WI38 (cell line): ENCODE measurements around the gene SMYD4.

Source experiments
- H3K4me3 ChIP-seq: 2 replicates; pipeline ENCODE4 v1.5.1; 2011; ENCODE audit warnings: low read depth, mild to moderate bottlenecking, control low read depth, low read length
- TF ChIP-seq, protein P1 (sequence below): IDR thresholded peaks from 2 replicates; pipeline ENCODE4 v1.5.1; 2012; ENCODE audit warnings: low read depth, mild to moderate bottlenecking, control low read depth, low read length

Gene SMYD4

DNA sequence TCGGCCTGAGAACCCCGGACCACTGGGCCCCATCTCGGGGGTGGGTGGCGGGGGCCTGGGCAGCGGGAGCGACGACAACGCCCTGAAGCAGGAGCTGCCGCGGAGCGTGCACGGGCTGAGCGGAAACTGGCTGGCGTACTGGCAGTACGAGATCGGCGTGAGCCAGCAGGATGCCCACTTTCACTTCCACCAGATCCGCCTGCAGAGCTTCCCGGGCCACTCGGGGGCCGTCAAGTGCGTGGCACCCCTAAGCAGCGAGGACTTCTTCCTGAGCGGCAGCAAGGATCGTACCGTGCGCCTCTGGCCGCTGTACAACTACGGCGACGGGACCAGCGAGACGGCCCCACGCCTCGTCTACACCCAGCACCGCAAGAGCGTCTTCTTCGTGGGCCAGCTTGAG, 95.9 kb downstream of the SMYD4 start:
- TF ChIP-seq, protein P1, sequence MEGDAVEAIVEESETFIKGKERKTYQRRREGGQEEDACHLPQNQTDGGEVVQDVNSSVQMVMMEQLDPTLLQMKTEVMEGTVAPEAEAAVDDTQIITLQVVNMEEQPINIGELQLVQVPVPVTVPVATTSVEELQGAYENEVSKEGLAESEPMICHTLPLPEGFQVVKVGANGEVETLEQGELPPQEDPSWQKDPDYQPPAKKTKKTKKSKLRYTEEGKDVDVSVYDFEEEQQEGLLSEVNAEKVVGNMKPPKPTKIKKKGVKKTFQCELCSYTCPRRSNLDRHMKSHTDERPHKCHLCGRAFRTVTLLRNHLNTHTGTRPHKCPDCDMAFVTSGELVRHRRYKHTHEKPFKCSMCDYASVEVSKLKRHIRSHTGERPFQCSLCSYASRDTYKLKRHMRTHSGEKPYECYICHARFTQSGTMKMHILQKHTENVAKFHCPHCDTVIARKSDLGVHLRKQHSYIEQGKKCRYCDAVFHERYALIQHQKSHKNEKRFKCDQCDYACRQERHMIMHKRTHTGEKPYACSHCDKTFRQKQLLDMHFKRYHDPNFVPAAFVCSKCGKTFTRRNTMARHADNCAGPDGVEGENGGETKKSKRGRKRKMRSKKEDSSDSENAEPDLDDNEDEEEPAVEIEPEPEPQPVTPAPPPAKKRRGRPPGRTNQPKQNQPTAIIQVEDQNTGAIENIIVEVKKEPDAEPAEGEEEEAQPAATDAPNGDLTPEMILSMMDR, result no peak
- H3K4me3 ChIP-seq, result no peak overlapping the region

GRCh38 chr17:1732833-1733321, 96.8 kb downstream of the SMYD4 start:
- no peak overlapping the region for H3K4me3 ChIP-seq
- TF ChIP-seq, protein P1, result no peak

DNA sequence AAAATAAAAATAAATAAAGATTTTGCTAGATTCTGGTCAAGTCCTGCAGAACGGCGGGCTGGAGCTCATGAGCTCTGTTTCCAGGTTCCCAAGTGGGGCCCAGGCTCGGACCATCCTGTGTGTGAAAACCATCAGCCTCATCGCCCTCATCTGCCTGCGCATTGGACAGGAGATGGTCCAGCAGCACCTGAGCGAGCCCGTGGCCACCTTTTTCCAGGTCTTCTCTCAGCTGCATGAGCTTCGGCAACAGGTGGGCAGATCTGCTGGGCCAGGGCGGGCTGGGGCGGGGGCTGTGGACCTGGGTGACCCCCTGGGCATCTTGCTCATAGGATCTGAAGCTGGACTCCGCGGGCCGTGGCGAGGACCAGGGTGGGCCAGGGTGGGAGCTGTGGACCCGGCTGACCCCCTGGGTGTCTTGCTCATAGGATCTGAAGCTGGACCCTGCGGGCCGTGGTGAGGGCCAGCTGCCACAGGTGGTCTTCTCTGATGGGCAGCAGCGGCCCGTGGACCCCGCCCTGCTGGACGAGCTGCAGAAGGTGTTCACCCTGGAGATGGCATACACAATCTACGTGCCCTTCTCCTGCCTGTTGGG, 97.4 kb downstream of the SMYD4 start:
- no peak overlapping the region for H3K4me3 ChIP-seq
- TF ChIP-seq, protein P1, result no peak

- TF ChIP-seq, protein P1, result no peak
- H3K4me3 ChIP-seq, result no peak overlapping the region
Observed at GRCh38 chr17:1731194-1731506, 98.6 kb downstream of the SMYD4 start.

DNA sequence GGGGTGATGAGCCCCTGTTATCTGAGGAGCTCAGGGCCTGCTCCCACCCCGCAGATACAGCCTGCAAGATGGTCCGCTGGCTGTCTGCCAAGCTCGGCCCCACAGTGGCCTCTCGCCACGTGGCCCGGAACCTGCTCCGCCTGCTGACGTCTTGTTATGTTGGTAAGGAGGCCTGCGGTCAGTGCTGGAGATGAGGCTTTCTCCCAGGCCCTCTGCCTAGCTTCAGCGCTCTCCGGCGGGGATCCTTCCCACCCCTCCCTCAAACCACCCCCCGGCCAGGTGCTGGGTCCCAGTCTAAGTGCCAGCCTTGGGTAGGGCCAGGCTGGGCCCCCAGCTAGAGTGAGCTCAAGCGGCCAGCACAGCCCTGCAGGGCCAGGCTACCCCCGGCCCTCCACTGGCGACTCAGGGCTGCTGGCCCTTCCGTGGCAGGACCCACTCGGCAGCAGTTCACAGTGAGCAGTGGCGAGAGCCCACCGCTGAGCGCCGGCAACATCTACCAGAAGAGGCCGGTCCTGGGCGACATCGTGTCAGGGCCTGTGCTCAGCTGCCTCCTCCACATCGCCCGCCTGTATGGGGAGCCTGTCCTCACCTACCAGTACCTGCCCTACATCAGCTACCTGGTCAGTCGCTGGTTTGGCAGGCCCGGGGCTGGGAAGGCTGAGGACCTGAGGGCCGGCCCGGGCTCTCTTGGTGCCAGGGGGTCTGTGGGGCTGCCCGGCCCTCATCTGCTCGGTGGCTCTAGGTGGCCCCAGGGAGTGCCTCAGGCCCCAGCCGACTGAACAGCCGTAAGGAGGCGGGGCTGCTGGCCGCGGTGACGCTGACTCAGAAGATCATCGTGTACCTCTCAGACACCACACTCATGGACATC, 99.1 kb downstream of the SMYD4 start:
- no peak overlapping the region for H3K4me3 ChIP-seq
- TF ChIP-seq, protein P1, result no peak

GRCh38 chr17:1729966-1730325, 99.8 kb downstream of the SMYD4 start:
- TF ChIP-seq, protein P1, result no peak
- H3K4me3 ChIP-seq, result no peak overlapping the region
